Measurements from ENCODE around the gene PCSK2.

The PCSK2 gene

DNA sequence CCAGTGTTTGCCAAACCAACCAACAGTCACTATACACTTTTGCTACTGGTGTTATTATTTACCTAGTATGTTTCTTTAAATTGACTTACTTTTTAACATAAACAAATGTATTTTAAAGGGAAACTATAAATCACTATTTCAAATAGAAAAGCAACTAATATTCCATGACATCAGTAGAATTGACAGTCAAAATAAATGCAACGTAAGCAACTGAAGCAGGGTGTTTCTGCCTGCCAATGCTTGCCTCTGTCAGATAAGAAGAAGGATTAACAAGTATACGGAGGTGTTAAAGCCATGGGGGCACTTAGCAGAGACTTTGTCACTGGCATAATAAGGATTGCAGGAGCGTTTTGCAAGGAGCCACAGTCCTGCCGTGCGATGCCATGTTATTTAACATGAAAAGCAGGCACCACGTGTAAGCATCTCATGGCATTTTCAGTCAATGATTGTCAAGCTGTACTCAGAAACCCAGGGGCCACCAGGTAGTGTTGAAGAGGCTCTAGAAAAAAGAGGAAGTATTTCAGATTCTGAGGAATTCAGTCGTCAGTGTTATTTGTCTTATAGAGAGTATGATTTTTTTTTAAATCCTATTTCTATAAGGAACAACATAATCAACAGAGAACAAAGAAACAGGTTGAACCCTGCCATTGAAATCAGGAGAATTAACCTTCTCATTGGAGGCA is 172.6 kb downstream of the PCSK2 start:
- no peak for DNase-seq (ENCODE audit: low spot score)

- no peak for DNase-seq (ENCODE audit: low spot score)
Observed at GRCh38 chr20:17403461-17403860, 176.6 kb downstream of the PCSK2 start.

DNA sequence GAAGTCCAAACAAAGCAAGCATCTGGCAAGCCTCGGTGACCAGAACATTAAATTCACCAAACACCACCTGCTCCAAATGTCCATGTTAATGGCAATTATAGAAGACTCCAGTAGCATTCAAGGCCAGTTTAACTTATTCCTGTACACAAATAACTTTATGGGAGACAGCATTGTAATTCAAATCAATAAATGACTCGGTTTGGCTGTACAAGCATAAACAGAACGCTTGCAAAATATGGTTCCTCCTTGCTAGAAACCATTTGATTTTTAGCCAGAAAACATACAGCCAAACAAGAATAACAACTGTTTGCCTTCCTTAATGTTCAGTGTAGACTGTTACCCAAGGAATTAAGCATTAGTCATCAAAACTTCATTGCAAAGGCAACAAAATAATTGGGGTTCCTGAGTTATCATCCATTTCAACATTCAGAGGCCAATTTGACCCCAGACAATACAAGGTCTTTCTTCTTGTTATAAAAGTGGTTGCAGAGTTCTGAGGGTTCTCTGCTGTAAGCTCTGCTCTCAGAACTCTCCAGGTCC is 179.3 kb downstream of the PCSK2 start:
- no peak for DNase-seq (ENCODE audit: low spot score)

DNA sequence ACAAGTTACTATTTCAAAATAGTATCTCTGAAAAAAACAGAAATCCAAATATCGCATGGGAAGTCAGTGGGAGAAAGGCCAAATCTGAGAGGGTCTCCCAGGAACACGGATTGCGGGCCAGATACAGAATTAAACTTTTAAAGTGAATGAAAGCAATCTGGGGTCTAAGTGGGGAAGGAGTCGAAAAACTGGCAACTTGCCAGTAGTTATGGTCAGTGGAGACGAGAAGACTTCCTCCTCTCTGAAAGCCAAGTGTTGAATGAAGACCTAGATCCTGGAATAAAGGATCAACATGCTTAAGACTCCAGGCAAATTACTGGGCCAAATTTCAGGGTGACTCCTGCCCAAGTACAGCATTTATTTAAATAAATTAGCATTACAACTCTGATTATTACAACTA is 180.7 kb downstream of the PCSK2 start:
- DNase-seq (ENCODE audit: low spot score), result no peak

DNA sequence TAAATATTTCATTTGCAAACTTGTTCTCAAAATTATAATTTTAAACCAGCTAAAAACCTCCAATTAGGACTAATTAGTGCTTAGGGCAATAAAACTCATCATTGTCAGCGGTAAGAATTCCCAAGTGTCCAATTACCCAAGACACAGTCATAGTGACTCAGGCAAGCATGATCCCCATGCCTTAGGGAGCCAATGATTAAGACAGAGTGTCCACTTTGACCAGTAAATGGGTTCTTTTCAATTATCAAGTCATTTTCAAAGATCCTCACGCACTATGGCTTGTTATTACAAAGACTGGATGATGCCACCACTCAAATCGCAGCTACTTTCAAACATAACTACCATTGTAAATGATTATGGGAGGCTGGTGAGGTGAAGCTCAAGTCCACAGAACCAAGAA is 190.4 kb downstream of the PCSK2 start:
- DNase-seq (ENCODE audit: low spot score), result no peak

- DNase-seq (ENCODE audit: low spot score), result no peak
Observed at GRCh38 chr20:17418737-17419136, 191.9 kb downstream of the PCSK2 start.

GRCh38 chr20:17419479-17420041 is 192.7 kb downstream of the PCSK2 start:
- no peak for DNase-seq (ENCODE audit: low spot score)

GRCh38 chr20:17421493-17421892 is 194.7 kb downstream of the PCSK2 start:
- DNase-seq (ENCODE audit: low spot score), result no peak

DNA sequence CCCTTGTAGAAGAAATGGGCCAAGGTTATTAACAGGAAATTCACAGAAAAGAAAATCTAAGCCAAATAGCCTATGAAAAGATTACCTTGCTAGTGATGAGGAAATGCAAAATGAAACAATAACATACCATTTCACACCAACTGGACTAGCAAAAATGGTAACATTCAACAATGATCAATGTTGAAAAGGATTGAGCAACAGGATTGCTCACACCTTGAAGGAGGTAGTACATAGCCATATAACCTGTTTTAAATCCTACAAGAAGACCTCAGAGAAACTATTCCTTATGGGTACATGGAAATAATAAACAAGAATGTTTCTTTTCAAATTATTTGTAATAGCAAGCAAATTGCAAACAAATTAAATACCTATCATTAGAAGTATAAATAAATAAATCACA is 196.9 kb downstream of the PCSK2 start:
- no peak for DNase-seq (ENCODE audit: low spot score)

DNA sequence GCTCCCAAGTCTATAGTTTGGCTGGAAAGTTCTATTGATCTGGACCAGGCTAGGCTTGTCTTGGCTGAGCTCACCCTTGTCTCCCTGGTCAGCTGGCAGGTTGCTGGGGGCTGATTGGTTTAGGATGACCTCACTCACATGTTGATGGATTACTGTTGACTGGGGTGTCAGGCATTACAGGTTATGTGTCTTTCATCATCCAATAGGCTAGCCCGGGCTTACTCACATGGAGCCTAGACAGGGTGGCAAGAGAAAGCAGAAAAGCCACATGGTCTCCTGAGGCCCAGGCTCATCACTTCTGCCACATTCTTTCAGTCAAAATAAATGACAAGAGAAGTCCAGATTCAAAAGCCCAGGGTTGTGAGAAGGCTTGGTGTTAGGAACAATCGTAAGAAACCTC is 200.8 kb downstream of the PCSK2 start:
- DNase-seq (ENCODE audit: low spot score), result no peak

DNA sequence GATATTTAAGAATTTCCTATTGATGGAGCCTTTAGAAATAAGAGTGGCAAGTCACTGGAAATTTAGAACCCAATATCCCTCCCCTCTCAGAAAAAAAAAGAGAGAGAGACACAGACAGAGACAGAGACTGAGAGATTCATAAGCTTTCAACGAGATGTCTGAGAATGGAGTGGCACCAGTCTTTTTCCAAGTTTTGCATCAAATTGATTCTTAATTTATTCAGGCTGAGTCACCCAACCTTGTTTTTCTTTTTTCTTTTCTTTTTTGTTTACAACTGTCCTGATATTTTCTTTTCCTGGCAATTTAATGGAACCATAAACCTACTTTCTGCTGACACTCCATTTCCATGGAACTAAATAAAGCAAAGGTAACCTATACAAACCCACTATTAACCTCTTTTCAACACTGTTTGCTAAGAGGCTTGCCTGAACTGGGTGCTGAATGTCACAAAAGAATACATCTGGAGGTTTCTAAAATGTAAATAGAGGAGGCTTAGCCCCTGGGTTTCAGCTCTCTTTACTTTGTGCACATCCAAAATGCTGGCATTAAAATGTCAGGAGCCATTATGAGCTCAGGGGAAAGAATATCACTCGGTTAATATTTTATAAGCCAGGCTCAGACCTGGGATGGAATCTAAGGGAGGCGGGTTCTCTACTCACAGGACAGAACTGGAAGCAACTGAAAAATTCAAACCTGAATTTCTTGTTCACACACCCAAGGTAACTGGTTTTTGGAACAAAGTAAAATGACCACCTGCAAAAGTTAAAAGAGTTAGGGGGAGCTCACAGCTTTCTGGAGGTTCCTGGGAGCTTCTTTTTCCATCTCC is 203.5 kb downstream of the PCSK2 start:
- no peak for DNase-seq (ENCODE audit: low spot score)

GRCh38 chr20:17431621-17432364 is 205.0 kb downstream of the PCSK2 start:
- DNase-seq (ENCODE audit: low spot score), result peak; percentile 66

- DNase-seq (ENCODE audit: low spot score), result no peak
Observed at GRCh38 chr20:17436664-17437063, 209.8 kb downstream of the PCSK2 start.

DNA sequence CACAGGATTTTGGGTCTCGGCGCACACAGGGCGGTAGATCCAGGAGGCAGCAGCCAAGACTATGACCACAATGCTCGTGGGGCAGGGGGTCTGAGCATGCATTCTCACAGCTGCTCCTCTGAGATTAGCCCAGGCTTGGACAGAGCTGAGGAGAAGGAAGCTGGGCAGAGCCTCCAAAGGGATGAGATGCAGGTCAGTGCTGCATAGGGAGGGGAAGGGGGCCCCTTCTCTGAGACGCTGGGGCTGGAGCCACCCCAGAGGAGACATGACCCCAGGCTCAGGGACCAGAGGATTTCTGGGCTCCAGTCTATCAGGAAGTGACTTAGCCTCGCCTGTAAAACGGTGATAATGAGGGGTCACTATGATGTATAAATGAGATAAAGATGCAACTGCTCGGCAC is 210.4 kb downstream of the PCSK2 start:
- no peak for DNase-seq (ENCODE audit: low spot score)

DNA sequence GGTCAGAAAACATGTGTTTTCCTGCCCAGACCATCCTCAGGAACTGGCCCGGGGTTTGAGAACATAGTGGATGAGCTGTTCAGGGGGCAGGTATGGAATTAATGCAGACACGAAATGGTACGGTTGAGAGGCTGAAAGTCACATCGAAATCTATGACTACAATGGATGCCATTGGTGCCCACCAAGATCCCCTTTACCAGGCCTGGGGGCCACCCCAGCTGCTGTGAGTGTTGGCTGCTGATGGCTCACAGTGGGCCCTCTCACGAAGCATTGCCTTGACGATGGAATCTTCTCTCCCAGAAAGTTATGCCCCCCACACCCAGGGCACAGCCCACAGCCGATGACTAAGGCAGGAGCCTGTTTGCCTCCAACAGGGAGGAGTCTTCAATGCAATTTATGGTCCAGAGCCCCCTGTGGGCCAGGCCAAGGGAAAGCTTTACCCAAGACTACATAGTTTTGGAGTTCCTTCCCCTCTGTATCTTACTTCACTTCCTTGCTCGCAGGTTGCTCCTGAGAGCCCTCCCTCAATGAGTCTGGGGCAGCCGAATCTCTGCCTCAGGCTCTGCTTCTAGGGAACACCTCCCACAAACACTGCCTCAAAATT is 211.7 kb downstream of the PCSK2 start:
- no peak for DNase-seq (ENCODE audit: low spot score)

GRCh38 chr20:17439616-17440296 is 212.9 kb downstream of the PCSK2 start:
- DNase-seq (ENCODE audit: low spot score), result no peak

GRCh38 chr20:17441745-17442144 is 214.9 kb downstream of the PCSK2 start:
- no peak for DNase-seq (ENCODE audit: low spot score)

- DNase-seq (ENCODE audit: low spot score), result no peak
Observed at GRCh38 chr20:17442588-17442987, 215.7 kb downstream of the PCSK2 start.

GRCh38 chr20:17443131-17443858 is 216.5 kb downstream of the PCSK2 start:
- DNase-seq (ENCODE audit: low spot score), result no peak

- no peak for DNase-seq (ENCODE audit: low spot score)
Observed at GRCh38 chr20:17444091-17444490, 217.3 kb downstream of the PCSK2 start.

- DNase-seq (ENCODE audit: low spot score), result no peak
Observed at GRCh38 chr20:17445543-17445942, 218.7 kb downstream of the PCSK2 start.
